Neutrophil (primary cell): Measurements from ENCODE around the gene BCORL1.

Source experiments
- H3K27ac ChIP-seq: fragments of 200-600 bp; sonication (generic); 2 replicates; pipeline ENCODE4 v1.5.1; 2016; ENCODE audit warnings: mild to moderate bottlenecking, moderate library complexity
- H3K27me3 ChIP-seq: fragments of 200-600 bp; sonication (generic); 2 replicates; pipeline ENCODE4 v1.6.0; 2016; ENCODE audit warnings: mild to moderate bottlenecking
- H3K36me3 ChIP-seq: fragments of 200-600 bp; sonication (generic); 2 replicates; pipeline ENCODE4 v1.5.1; 2017
- H3K4me1 ChIP-seq, 2 experiments: fragments of 200-600 bp in 1 of 2; sonication (generic) in 1 of 2; 1 replicate in 1 of 2; 2 replicates in 1 of 2; pipeline versions ENCODE4 v1.5.1 to v1.6.1; 2013 to 2016; ENCODE audit warnings: low read depth in 1 of 2, low read length in 1 of 2, mild to moderate bottlenecking in 1 of 2, moderate library complexity in 1 of 2; ENCODE audit not compliant: control insufficient read depth in 1 of 2, insufficient read depth in 1 of 2
- H3K4me3 ChIP-seq, 2 experiments: fragments of 200-600 bp in 1 of 2; sonication (generic) in 1 of 2; 1 replicate in 1 of 2; 2 replicates in 1 of 2; pipeline ENCODE4 v1.5.1; 2013 to 2016; ENCODE audit warnings: low read depth in 1 of 2, low read length in 1 of 2, mild to moderate bottlenecking in 1 of 2, moderate library complexity in 1 of 2
- H3K9me3 ChIP-seq: fragments of 200-600 bp; sonication (generic); 2 replicates; pipeline ENCODE4 v1.5.1; 2016
- TF ChIP-seq, protein P1 (sequence below): fragments of 200-600 bp; sonication (generic); IDR thresholded peaks from 2 replicates; pipeline ENCODE4 v1.5.1; 2016; ENCODE audit warnings: antibody characterized with exemption

The BCORL1 gene

GRCh38 chrX:130012683-130013082, 30.2 kb downstream of the BCORL1 start:
- Histone ChIP-seq H3K4me3 (no peak overlapping the region), H3K36me3 (peaks cover 54% of the 10 kb centered on the region), H3K27ac (no peak overlapping the region), H3K4me1 (no peaks in the 10 kb centered on the region), H3K27me3 (no peaks in the 10 kb centered on the region), H3K9me3 (no peaks in the 10 kb centered on the region)
- TF ChIP-seq, protein P1, sequence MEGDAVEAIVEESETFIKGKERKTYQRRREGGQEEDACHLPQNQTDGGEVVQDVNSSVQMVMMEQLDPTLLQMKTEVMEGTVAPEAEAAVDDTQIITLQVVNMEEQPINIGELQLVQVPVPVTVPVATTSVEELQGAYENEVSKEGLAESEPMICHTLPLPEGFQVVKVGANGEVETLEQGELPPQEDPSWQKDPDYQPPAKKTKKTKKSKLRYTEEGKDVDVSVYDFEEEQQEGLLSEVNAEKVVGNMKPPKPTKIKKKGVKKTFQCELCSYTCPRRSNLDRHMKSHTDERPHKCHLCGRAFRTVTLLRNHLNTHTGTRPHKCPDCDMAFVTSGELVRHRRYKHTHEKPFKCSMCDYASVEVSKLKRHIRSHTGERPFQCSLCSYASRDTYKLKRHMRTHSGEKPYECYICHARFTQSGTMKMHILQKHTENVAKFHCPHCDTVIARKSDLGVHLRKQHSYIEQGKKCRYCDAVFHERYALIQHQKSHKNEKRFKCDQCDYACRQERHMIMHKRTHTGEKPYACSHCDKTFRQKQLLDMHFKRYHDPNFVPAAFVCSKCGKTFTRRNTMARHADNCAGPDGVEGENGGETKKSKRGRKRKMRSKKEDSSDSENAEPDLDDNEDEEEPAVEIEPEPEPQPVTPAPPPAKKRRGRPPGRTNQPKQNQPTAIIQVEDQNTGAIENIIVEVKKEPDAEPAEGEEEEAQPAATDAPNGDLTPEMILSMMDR: no peak

- Histone ChIP-seq H3K9me3 (no peaks in the 10 kb centered on the region), H3K4me1 (peaks cover 0 to under 1% of the 10 kb centered on the region in 2 experiments), H3K27ac (no peak overlapping the region), H3K36me3 (peaks cover 53% of the 10 kb centered on the region), H3K27me3 (no peaks in the 10 kb centered on the region), H3K4me3 (no peak overlapping the region)
- TF ChIP-seq, protein P1: no peak
These were observed 31.2 kb downstream of the BCORL1 start for GRCh38 chrX:130013661-130014060.

DNA sequence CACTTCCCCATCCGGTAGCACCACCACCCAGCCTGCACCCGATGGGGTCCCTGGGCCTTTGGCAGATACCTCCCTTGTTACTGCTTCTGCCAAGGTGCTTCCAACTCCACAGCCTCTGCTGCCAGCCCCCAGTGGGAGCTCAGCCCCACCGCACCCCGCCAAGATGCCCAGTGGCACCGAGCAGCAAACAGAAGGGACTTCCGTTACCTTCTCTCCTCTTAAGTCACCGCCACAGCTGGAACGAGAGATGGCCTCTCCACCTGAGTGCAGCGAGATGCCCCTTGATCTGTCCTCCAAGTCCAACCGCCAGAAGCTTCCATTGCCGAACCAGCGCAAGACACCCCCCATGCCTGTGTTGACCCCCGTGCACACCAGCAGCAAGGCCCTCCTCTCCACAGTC, 31.9 kb downstream of the BCORL1 start:
- H3K27me3 ChIP-seq: no peaks in the 10 kb centered on the region
- H3K4me1 ChIP-seq: peaks cover 4 to 7% of the 10 kb centered on the region in 2 experiments
- TF ChIP-seq, protein P1: no peak
- H3K9me3 ChIP-seq: no peaks in the 10 kb centered on the region
- peaks cover 52% of the 10 kb centered on the region for H3K36me3 ChIP-seq
- H3K4me3 ChIP-seq: no peak overlapping the region
- H3K27ac ChIP-seq: no peak overlapping the region

DNA sequence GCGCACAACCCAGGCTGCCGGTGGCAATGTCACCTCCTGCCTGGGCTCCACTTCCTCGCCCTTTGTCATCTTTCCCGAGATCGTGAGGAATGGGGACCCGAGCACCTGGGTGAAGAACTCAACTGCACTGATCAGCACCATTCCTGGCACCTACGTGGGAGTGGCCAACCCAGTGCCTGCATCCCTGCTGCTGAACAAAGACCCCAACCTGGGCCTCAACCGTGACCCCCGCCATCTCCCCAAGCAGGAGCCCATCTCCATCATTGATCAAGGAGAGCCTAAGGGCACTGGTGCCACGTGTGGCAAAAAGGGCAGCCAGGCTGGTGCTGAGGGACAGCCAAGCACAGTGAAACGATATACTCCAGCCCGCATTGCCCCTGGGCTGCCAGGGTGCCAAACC, 32.3 kb downstream of the BCORL1 start:
- H3K9me3 ChIP-seq: no peaks in the 10 kb centered on the region
- TF ChIP-seq, protein P1: no peak
- H3K36me3 ChIP-seq: peaks cover 52% of the 10 kb centered on the region

DNA sequence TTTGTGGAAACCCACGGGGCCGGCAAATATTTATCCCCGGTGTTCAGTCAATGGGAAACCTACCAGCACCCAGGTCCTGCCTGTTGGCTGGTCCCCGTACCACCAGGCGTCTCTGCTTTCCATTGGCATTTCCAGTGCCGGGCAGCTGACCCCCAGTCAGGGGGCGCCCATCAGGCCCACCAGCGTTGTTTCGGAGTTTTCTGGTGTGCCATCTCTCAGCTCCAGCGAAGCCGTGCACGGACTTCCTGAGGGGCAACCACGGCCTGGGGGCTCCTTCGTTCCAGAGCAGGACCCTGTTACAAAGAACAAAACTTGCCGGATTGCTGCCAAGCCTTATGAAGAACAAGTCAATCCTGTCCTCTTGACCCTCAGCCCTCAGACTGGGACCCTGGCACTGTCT, 32.7 kb downstream of the BCORL1 start:
- peaks cover 52% of the 10 kb centered on the region for H3K36me3 ChIP-seq

More for the DNA sequence above, 32.3 kb downstream of the BCORL1 start:
- no peak overlapping the region for H3K4me3 ChIP-seq
- peaks cover 7 to 9% of the 10 kb centered on the region in 2 experiments for H3K4me1 ChIP-seq
- H3K27me3 ChIP-seq: no peaks in the 10 kb centered on the region
- H3K27ac ChIP-seq: no peak overlapping the region

More for the DNA sequence above, 32.7 kb downstream of the BCORL1 start:
- H3K27ac ChIP-seq: no peak overlapping the region
- TF ChIP-seq, protein P1: no peak
- no peaks in the 10 kb centered on the region for H3K9me3 ChIP-seq
- H3K4me3 ChIP-seq: no peak overlapping the region
- H3K4me1 ChIP-seq: peaks cover 7 to 9% of the 10 kb centered on the region in 2 experiments
- no peaks in the 10 kb centered on the region for H3K27me3 ChIP-seq
